ENCODE results near the gene GNG8. TPM values are rescaled to one million over a fixed set of nuclear protein-coding genes. Genes with fewer than 3 reads are reported as not detected.

Gene GNG8
- total RNA-seq, 1 experiment from 2014 or later, result not detected

DNA sequence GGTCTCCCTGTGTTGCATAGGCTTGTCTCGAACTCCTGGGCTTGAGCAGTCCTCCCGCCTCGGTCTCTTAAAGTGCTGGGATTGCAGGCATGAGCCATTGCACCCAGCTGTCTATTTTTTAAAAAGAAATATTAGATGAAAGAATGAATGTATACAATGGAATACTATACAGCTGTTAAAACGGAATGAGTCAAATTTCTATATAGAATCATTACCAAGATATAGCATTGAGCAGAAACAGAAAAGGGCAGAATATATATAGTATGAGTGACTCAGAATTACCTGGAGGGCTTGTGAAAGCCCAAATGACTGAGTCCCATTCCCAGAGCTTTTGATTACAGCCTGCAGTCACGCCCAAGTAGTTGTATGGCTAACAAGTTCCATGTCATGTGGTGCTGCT, 20.5 kb upstream of the GNG8 start:
- H3K27me3 ChIP-seq (replicated peaks; ENCODE audit: insufficient read depth, low read depth, low read length, poor library complexity), result no peaks in the 10 kb centered on the region
- no peaks in the 10 kb centered on the region for H3K9me3 ChIP-seq (ENCODE audit: low read depth, low read length, poor library complexity, severe bottlenecking)
- POLR2A ChIA-PET (ENCODE audit: low non-redundant PET), result no interaction called here
- H3K4me1 ChIP-seq (ENCODE audit: insufficient read depth, low read length, poor library complexity, severe bottlenecking), result peaks cover 11% of the 10 kb centered on the region
- intact Hi-C loops (cut with micrococcal nuclease; ENCODE audit: unreplicated experiment), result no loop called here
- CTCF ChIA-PET, result interaction anchor here (0.7 kb wide), 1 partner anchor 41 kb away, joined by 5 read pairs; no protein-coding TSS in a partner anchor
- H3K4me3 ChIP-seq (ENCODE audit: low read depth, low read length, poor library complexity, severe bottlenecking), result no peak overlapping the region
- H3K27ac ChIP-seq (ENCODE audit: low read depth, low read length, poor library complexity, severe bottlenecking), result no peak overlapping the region
- H3K36me3 ChIP-seq (ENCODE audit: insufficient read depth, low read length, poor library complexity, severe bottlenecking), result no peaks in the 10 kb centered on the region
- TF ChIP-seq EZH2 (IDR thresholded peaks at IDR 0.05; ENCODE audit: borderline replicate concordance, low read depth, low read length, poor library complexity, severe bottlenecking), result no peak
- TF ChIP-seq, protein P1, sequence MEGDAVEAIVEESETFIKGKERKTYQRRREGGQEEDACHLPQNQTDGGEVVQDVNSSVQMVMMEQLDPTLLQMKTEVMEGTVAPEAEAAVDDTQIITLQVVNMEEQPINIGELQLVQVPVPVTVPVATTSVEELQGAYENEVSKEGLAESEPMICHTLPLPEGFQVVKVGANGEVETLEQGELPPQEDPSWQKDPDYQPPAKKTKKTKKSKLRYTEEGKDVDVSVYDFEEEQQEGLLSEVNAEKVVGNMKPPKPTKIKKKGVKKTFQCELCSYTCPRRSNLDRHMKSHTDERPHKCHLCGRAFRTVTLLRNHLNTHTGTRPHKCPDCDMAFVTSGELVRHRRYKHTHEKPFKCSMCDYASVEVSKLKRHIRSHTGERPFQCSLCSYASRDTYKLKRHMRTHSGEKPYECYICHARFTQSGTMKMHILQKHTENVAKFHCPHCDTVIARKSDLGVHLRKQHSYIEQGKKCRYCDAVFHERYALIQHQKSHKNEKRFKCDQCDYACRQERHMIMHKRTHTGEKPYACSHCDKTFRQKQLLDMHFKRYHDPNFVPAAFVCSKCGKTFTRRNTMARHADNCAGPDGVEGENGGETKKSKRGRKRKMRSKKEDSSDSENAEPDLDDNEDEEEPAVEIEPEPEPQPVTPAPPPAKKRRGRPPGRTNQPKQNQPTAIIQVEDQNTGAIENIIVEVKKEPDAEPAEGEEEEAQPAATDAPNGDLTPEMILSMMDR (conservative IDR thresholded peaks at IDR 0.05; ENCODE audit: low read depth, low read length), result no peak
- DNase-seq (ENCODE audit: low spot score), result no peak
- BruUV-seq (replicated peaks), result no TSS peak

DNA sequence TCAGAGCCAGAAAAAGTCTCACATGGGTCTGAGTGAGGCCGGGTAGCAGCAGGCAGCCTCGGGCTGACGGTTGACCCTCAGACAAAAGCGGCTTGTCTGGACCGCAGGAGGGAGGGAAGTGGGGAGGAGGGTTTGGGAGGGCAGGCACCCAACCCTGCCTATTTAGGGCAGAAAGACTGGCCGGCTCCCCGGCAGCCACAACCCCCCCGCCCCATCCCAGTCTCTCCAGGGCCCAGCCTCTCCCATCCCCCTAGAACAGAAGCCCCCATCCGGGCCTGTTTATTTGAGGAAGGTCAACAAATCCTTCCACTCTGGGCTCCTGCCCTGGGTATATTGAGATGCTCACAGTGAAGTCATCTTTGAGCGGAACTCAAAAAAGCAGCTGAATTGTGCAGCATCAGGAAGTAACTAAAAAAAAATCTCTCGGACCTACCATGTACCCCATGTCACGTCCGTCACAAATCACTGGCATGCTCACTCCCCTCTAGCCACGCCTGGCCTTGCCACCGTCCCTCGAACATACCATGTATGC, 18.7 kb upstream of the GNG8 start:
- no TSS peak for BruUV-seq (replicated peaks)
- no peaks in the 10 kb centered on the region for H3K36me3 ChIP-seq (ENCODE audit: insufficient read depth, low read length, poor library complexity, severe bottlenecking)
- no peak for DNase-seq (ENCODE audit: low spot score)
- H3K4me1 ChIP-seq (ENCODE audit: insufficient read depth, low read length, poor library complexity, severe bottlenecking), result no peaks in the 10 kb centered on the region
- TF ChIP-seq, protein P1 (conservative IDR thresholded peaks at IDR 0.05; ENCODE audit: low read depth, low read length), result no peak
- TF ChIP-seq EZH2 (IDR thresholded peaks at IDR 0.05; ENCODE audit: borderline replicate concordance, low read depth, low read length, poor library complexity, severe bottlenecking), result no peak
- no peak overlapping the region for H3K4me3 ChIP-seq (ENCODE audit: low read depth, low read length, poor library complexity, severe bottlenecking)
- POLR2A ChIA-PET (ENCODE audit: low non-redundant PET), result no interaction called here
- CTCF ChIA-PET, result interaction anchor here (0.6 kb wide), 1 partner anchor 13 kb away, joined by 9 read pairs; no protein-coding TSS in a partner anchor
- no peaks in the 10 kb centered on the region for H3K27me3 ChIP-seq (replicated peaks; ENCODE audit: insufficient read depth, low read depth, low read length, poor library complexity)
- no peaks in the 10 kb centered on the region for H3K9me3 ChIP-seq (ENCODE audit: low read depth, low read length, poor library complexity, severe bottlenecking)
- no peak overlapping the region for H3K27ac ChIP-seq (ENCODE audit: low read depth, low read length, poor library complexity, severe bottlenecking)
- intact Hi-C loops (cut with micrococcal nuclease; ENCODE audit: unreplicated experiment), result no loop called here

DNA sequence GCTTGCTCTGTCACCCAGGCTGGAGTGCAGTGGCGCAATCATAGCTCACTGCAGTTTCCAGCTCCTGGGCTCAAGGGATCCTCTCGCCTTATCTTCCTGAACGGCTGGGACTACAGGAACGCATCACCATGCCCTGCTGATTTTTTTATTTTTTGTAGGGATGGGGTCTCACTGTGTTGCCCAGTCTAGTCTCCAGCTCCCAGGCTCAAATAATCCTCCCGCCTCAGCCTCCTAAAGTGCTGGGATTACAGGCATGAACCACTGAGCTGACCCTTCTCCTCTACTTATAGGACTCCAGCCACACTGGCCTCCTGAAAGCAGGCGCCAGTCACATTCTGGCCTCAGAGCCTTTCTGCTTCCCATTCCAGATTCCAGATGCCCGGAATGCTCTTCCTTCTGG, 14.4 kb upstream of the GNG8 start:
- Histone ChIP-seq H3K9me3 (ENCODE audit: low read depth, low read length, poor library complexity, severe bottlenecking) (no peaks in the 10 kb centered on the region), H3K36me3 (ENCODE audit: insufficient read depth, low read length, poor library complexity, severe bottlenecking) (no peaks in the 10 kb centered on the region), H3K4me3 (ENCODE audit: low read depth, low read length, poor library complexity, severe bottlenecking) (no peak overlapping the region), H3K27ac (ENCODE audit: low read depth, low read length, poor library complexity, severe bottlenecking) (no peak overlapping the region), H3K4me1 (ENCODE audit: insufficient read depth, low read length, poor library complexity, severe bottlenecking) (no peaks in the 10 kb centered on the region), H3K27me3 (replicated peaks; ENCODE audit: insufficient read depth, low read depth, low read length, poor library complexity) (no peaks in the 10 kb centered on the region)
- intact Hi-C loops (cut with micrococcal nuclease; ENCODE audit: unreplicated experiment), result no loop called here
- ChIA-PET POLR2A (ENCODE audit: low non-redundant PET) (no interaction called here), CTCF (no interaction called here)
- DNase-seq (ENCODE audit: low spot score), result no peak
- BruUV-seq (replicated peaks), result no TSS peak
- TF ChIP-seq, protein P1 (conservative IDR thresholded peaks at IDR 0.05; ENCODE audit: low read depth, low read length), result no peak
- TF ChIP-seq EZH2 (IDR thresholded peaks at IDR 0.05; ENCODE audit: borderline replicate concordance, low read depth, low read length, poor library complexity, severe bottlenecking), result no peak
